Measurements from ENCODE around the gene NAA10. TPM values are rescaled to one million over a fixed set of nuclear protein-coding genes. Genes with fewer than 3 reads are reported as not detected.

The NAA10 gene
- total RNA-seq, 3 donors from 2014 or later = 57.7 to 81.0 (median 79.2) TPM

GRCh38 chrX:153955228-153955732 lies 20.4 kb upstream of the NAA10 start:
- no peak overlapping the region for H3K4me3 ChIP-seq
- H3K27ac ChIP-seq = no peak overlapping the region
- H3K4me1 ChIP-seq = no peaks in the 10 kb centered on the region
- DNase-seq (ENCODE audit: low spot score in 2 of 2) = no peak
- no peaks in the 10 kb centered on the region for H3K9me3 ChIP-seq
- intact Hi-C loops (cut with DNase I; ENCODE audit: low total_unique reads) = loop anchor here (10.0 kb wide), 1 partner anchor 160 kb away; the partner anchor contains the start of genes IDH3G and SSR4
- TF ChIP-seq CTCF (IDR thresholded peaks at IDR 0.05) (no peak), POLR2A (IDR thresholded peaks at IDR 0.05) (no peak), POLR2AphosphoS5 (IDR thresholded peaks at IDR 0.05) (no peak)
- H3K36me3 ChIP-seq = no peaks in the 10 kb centered on the region
- peaks cover 0 to 15% of the 10 kb centered on the region in 2 donors for H3K27me3 ChIP-seq

- Histone ChIP-seq H3K4me3 (no peak overlapping the region), H3K36me3 (no peaks in the 10 kb centered on the region), H3K27me3 (peaks cover 0 to 10% of the 10 kb centered on the region in 2 donors), H3K4me1 (no peaks in the 10 kb centered on the region), H3K27ac (peak overlapping the region in 1 of 2 donors; percentile 68), H3K9me3 (no peaks in the 10 kb centered on the region)
- no peak for TF ChIP-seq POLR2AphosphoS5 (IDR thresholded peaks at IDR 0.05)
- no peak for TF ChIP-seq CTCF (IDR thresholded peaks at IDR 0.05)
- TF ChIP-seq POLR2A (IDR thresholded peaks at IDR 0.05) = no peak
- no peak for DNase-seq (ENCODE audit: low spot score in 2 of 2)
- intact Hi-C loops (cut with DNase I; ENCODE audit: low total_unique reads) = loop anchor here (5.0 to 10.0 kb wide), 2 partner anchors 160 to 192 kb away; partner anchors contain the start of genes IDH3G, PLXNB3 and SSR4
Measured at GRCh38 chrX:153954558-153955227, 19.9 kb upstream of the NAA10 start.

DNA sequence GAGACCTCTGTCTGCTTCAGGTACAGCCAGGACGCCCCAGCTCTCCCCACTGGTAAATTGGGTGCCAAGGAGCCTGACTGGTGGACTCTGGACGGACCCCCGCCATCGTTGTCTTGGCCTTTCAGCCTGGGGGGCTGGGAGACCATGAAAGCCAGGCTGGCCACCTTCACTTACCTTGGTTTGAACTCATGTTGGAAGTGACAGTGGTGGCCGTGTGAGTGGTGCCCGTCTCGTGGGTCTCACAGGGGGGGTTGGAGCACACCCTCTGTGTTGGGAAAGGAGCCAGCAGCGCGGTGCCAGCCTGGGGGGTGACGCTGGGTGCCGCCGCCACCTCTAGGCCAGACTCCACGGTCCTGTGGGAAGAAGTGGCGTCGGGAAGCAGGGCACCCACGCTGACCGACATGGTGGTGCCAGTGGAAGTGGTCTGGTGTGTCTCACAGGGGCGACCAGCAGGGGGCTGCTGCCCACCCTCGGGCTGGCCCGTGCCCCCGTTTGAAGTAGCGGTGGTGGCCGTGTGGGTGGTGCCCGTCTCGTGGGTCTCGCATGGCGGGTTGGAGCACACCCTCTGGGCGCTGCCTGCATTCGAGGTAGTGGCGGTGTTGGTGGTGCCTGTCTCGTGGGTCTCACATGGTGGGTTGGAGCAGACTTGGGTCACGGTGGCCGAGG lies 19.2 kb upstream of the NAA10 start:
- Histone ChIP-seq H3K36me3 (no peaks in the 10 kb centered on the region), H3K9me3 (no peaks in the 10 kb centered on the region), H3K4me3 (no peak overlapping the region), H3K27me3 (peaks cover 0 to 8% of the 10 kb centered on the region in 2 donors), H3K4me1 (no peaks in the 10 kb centered on the region), H3K27ac (peak overlapping the region; percentile 52 to 68)
- intact Hi-C loops (cut with DNase I; ENCODE audit: low total_unique reads) = loop anchor here (5.0 to 10.0 kb wide), 2 partner anchors 159 to 192 kb away; partner anchors contain the start of genes IDH3G, PLXNB3 and SSR4
- TF ChIP-seq POLR2AphosphoS5 (IDR thresholded peaks at IDR 0.05) = no peak
- no peak for TF ChIP-seq POLR2A (IDR thresholded peaks at IDR 0.05)
- no peak for TF ChIP-seq CTCF (IDR thresholded peaks at IDR 0.05)
- no peak for DNase-seq (ENCODE audit: low spot score in 2 of 2)

GRCh38 chrX:153953342-153953830 lies 18.5 kb upstream of the NAA10 start:
- Histone ChIP-seq H3K4me3 (no peak overlapping the region), H3K9me3 (no peaks in the 10 kb centered on the region), H3K4me1 (no peaks in the 10 kb centered on the region), H3K36me3 (no peaks in the 10 kb centered on the region), H3K27ac (peak overlapping the region; percentile 52 to 68), H3K27me3 (peaks cover 0 to 8% of the 10 kb centered on the region in 2 donors)
- DNase-seq (ENCODE audit: low spot score in 2 of 2) = peak; percentile 65 to 66
- intact Hi-C loops (cut with DNase I; ENCODE audit: low total_unique reads) = loop anchor here (5.0 to 10.0 kb wide), 2 partner anchors 159 to 191 kb away; partner anchors contain the start of genes IDH3G, PLXNB3 and SSR4
- TF ChIP-seq POLR2A (IDR thresholded peaks at IDR 0.05) (no peak), CTCF (IDR thresholded peaks at IDR 0.05) (peak; percentile 89 to 97 (median 96)), POLR2AphosphoS5 (IDR thresholded peaks at IDR 0.05) (peak; percentile 32 to 65 (median 64))

Data from breast epithelium (tissue), 4 donors.